IPS-20b (cell line): ENCODE measurements around the gene NEO1.
A peak's percentile ranks its signal among the peaks of the same experiment; 100 is the strongest.
"Not testable (repeated sequence)": the region's sequence is repeated elsewhere in the genome, so short reads cannot be mapped to it uniquely, and the experiment has no call there.

ENCODE experiments used
- H3K27ac ChIP-seq: one replicate; pipeline ENCODE4 v1.5.1; 2013; ENCODE audit warnings: low read length
- H3K27me3 ChIP-seq: 2 replicates; pipeline ENCODE4 v1.6.1; 2013; ENCODE audit warnings: mild to moderate bottlenecking, low read length, inconsistent platforms; ENCODE audit not compliant: insufficient read depth
- H3K36me3 ChIP-seq: 2 replicates; pipeline ENCODE4 v1.6.1; 2013; ENCODE audit warnings: low read depth, mild to moderate bottlenecking, inconsistent platforms, low read length, moderate library complexity; ENCODE audit not compliant: insufficient read depth
- H3K4me1 ChIP-seq: 2 replicates; pipeline ENCODE4 v1.6.1; 2013; ENCODE audit warnings: mild to moderate bottlenecking, control low read depth, inconsistent platforms, low read length, moderate library complexity; ENCODE audit not compliant: insufficient read depth
- H3K4me3 ChIP-seq: 2 replicates; pipeline ENCODE4 v1.5.1; 2013; ENCODE audit warnings: mild to moderate bottlenecking, low read length, inconsistent platforms
- H3K9ac ChIP-seq: 2 replicates; pipeline ENCODE4 v1.6.1; 2013; ENCODE audit warnings: low read depth, mild to moderate bottlenecking, inconsistent platforms, low read length, moderate library complexity
- H3K9me3 ChIP-seq: 2 replicates; pipeline ENCODE4 v1.6.1; 2013; ENCODE audit warnings: mild to moderate bottlenecking, low read depth, low read length, inconsistent platforms; ENCODE audit not compliant: insufficient read depth

The NEO1 gene

DNA sequence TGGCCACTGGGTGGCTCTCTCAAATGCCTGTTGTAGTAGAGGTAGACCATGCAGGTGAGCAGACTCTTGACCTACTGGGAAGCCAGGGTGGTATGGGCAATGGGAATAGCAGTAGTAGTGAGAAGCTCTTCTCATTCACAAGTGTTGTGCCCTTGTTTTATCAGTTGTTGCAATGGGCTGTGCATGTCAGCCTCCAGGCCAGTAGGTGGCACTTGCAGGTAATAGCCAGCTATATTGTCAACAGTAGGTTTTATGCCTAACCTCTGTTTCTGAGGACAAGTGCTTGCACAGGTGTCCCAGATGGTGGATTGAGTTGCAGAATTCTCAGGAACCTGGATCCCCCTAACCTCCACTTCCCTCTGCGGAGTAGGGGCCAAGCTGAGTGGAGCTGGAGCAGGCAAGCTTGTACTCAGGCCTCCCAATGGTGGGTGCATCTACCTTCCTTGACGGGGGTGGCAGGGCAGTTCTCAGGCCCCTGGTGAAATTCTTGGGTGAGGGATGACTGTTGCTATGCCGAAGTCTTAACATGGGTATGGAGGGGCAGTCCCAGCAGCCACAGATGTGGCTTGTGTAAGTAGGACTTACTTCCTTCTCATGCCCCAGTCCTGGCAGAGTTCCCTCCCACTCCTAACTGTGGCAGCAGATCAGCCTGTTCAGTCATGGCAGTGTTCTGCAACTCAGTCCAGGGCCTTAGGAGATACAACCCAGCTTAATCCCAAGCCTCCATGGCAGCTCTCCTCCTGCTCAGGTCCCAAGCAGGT lies 104.3 kb downstream of the NEO1 start:
- Histone ChIP-seq H3K4me1 (no peaks in the 10 kb centered on the region), H3K9ac (no peak overlapping the region), H3K27me3 (no peaks in the 10 kb centered on the region), H3K9me3 (no peaks in the 10 kb centered on the region), H3K36me3 (no peaks in the 10 kb centered on the region), H3K4me3 (no peak overlapping the region), H3K27ac (no peak overlapping the region)

DNA sequence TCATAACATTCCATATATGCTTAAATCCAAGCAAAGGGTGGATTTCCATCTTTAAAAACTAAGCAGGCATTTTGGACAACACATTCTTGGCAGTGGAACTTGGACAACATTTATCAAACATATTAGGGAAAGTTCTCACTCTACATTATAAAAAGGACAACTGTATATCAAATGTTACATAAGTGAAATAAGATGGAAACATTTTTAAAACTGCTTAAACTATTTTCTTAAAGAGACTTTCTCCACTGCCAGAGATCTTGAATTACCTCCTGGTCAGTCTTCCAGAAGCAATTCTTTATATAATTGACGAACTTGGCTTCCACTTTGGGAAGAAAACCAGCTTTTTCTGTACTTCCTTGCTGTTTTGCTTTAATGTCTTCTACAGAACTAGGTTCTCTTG lies 109.3 kb downstream of the NEO1 start:
- Histone ChIP-seq H3K9ac (no peak overlapping the region), H3K4me3 (no peak overlapping the region), H3K36me3 (peaks cover 16% of the 10 kb centered on the region; the same call in 1 of the 2 replicates), H3K27me3 (no peaks in the 10 kb centered on the region), H3K27ac (no peak overlapping the region), H3K9me3 (peaks cover 13% of the 10 kb centered on the region; the same call in 1 of the 2 replicates), H3K4me1 (no peaks in the 10 kb centered on the region)

DNA sequence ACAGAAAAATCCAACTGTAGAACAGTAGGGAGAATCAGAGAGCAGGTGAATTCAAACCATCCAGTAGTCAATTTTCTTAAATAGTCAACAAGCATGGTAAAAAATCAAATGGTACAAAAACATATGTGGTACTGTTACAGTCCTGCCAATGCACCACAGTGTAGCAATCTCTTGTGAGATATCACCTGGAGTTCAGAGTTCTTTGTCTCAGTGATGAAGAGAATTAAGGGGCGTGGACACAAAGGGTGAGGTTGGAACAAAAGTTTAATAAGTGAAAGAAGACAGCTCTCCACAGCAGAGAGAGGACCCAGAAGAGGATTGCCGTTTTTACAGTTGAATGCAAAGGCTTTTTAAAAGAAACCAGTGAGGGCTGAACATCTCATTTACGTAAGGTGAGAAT lies 113.2 kb downstream of the NEO1 start:
- H3K4me1 ChIP-seq: peaks cover 7% of the 10 kb centered on the region; the same call in 1 of the 2 replicates
- H3K27ac ChIP-seq: no peak overlapping the region
- no peak overlapping the region for H3K9ac ChIP-seq
- H3K36me3 ChIP-seq: peaks cover 17% of the 10 kb centered on the region; the same call in 1 of the 2 replicates
- no peaks in the 10 kb centered on the region for H3K27me3 ChIP-seq
- no peak overlapping the region for H3K4me3 ChIP-seq
- H3K9me3 ChIP-seq: peaks cover 14% of the 10 kb centered on the region; the same call in 1 of the 2 replicates

DNA sequence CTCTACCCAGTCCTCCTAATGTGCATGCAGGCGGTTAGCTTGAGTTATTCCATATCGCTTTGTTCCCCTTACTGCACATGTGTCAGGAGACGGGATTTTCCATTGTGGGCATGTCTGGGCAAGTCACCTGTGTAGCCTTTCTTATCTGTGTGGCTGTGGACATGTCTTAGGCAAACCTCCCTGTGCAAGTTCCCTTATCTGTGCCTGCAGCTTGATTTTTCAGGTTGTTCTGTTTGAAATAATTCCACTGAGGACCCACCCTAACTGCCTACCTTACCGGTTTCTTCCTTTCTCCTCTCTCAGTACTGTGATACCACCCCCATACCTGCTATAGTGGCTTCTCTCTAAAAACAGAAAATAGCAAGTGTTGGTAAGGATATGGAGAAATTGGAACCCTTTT lies 113.6 kb downstream of the NEO1 start:
- Histone ChIP-seq H3K9ac (no peak overlapping the region), H3K27ac (no peak overlapping the region), H3K4me3 (no peak overlapping the region), H3K4me1 (peaks cover 7% of the 10 kb centered on the region; the same call in 1 of the 2 replicates), H3K9me3 (peaks cover 14% of the 10 kb centered on the region; the same call in 1 of the 2 replicates), H3K27me3 (no peaks in the 10 kb centered on the region), H3K36me3 (peaks cover 17% of the 10 kb centered on the region; the same call in 1 of the 2 replicates)

DNA sequence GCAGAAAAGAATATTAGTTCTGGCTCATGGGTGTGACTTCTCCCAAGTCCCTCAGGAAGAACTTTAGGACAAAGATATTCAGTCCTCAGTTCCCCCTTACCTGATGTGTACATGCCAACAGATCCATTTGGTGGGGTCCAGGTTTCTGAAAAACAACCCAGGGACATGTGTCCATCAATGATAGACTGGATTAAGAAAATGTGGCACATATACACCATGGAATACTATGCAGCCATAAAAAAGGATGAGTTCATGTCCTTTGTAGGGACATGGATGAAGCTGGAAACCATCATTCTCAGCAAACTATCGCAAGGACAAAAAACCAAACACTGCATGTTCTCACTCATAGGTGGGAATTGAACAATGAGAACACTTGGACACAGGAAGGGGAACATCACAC lies 114.4 kb downstream of the NEO1 start:
- not testable (repeated sequence) for H3K27ac ChIP-seq, H3K9ac ChIP-seq, H3K4me3 ChIP-seq, H3K27me3 ChIP-seq, H3K4me1 ChIP-seq
- Histone ChIP-seq H3K9me3 (peaks cover 14% of the 10 kb centered on the region; the same call in 1 of the 2 replicates), H3K36me3 (peaks cover 17% of the 10 kb centered on the region; the same call in 1 of the 2 replicates)

DNA sequence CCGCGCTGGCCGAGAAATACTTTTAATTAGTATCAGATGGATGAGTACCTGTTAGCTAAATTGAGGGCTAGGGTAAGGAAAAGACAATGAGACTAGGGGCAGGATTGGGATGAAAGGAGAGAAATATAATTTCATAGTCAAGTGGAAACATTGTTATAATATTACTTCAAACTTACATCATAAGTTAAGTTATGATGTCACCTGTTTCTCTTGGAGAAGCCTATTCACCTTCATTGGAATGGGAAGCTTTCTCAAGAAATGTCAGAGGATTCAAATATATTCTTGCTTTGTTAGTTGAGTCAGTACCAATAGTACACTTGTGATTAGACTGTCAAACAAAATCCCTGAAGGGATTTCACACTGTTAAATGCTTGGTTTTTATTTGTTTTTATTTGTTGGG lies 116.2 kb downstream of the NEO1 start:
- H3K4me3 ChIP-seq: no peak overlapping the region

DNA sequence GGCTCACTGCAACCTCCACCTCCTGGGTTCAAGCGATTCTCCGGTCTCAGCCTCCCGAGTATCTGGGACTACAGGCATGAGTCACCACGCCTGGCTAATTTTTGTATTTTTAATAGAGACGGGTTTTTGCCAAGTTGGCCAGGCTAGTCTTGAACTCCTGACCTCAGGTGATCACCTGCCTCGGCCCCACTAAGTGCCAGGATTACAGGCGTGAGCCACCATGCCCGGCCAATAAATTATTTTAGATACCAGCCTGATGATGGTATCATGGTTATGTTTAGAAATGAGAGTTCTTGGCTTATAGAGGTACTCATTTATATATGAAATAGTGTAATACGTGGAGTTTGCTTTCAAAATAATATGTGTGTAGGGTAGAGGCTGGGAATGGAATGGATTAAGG lies 119.4 kb downstream of the NEO1 start:
- Histone ChIP-seq H3K27me3 (no peaks in the 10 kb centered on the region), H3K9me3 (no peaks in the 10 kb centered on the region; the same call in 1 of the 2 replicates), H3K27ac (no peak overlapping the region), H3K36me3 (peaks cover 5% of the 10 kb centered on the region; the same call in 1 of the 2 replicates), H3K4me1 (peaks cover 15% of the 10 kb centered on the region; the same call in 1 of the 2 replicates), H3K4me3 (no peak overlapping the region), H3K9ac (no peak overlapping the region)

More for the DNA sequence above, 116.2 kb downstream of the NEO1 start:
- H3K9ac ChIP-seq: no peak overlapping the region
- H3K9me3 ChIP-seq: peaks cover 14% of the 10 kb centered on the region; the same call in 1 of the 2 replicates
- H3K36me3 ChIP-seq: peaks cover 17% of the 10 kb centered on the region; the same call in 1 of the 2 replicates
- H3K4me1 ChIP-seq: peaks cover 7% of the 10 kb centered on the region; the same call in 1 of the 2 replicates
- no peak overlapping the region for H3K27ac ChIP-seq
- no peaks in the 10 kb centered on the region for H3K27me3 ChIP-seq

DNA sequence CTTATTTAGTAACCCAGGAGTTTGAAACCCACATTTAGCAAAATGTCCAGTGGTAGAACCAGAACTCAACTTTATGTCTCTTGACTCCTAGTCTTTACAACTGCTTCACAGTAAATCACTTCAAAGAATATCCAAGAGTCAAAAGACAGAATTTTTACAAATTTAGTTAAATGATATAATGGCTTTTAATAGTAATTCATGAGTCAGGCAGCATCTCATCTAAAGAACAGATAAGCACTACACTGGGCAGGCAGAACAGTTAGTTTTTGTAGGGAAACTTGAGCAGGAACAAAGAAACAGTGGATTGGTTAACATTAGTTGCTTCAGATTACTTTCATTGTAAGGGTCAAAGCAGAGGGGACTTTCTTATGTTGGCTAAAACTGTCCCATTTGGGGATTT lies 120.2 kb downstream of the NEO1 start:
- Histone ChIP-seq H3K4me1 (peaks cover 15% of the 10 kb centered on the region; the same call in 1 of the 2 replicates), H3K36me3 (peaks cover 7% of the 10 kb centered on the region; the same call in 1 of the 2 replicates)

DNA sequence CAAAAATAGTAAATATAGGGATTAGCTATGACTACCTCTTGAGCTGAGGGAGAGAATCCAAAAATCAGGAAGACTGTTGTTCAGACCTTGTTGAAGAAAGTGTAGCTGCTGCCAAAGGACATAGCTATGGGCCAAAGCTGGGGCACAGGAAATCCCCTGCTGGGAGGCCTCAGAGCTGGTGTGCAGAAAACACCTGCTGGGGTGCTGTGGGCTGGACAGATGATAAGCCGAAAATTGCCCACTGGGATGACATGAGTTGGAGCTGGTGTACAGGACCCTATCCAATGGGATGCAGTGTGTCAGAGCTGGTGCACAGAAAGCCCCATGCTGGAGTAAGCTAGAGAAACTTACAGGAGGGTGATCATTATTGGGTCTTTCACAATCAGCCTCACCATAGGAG lies 121.9 kb downstream of the NEO1 start:
- Histone ChIP-seq H3K9me3 (no peaks in the 10 kb centered on the region), H3K9ac (no peak overlapping the region), H3K4me3 (no peak overlapping the region), H3K27ac (no peak overlapping the region), H3K4me1 (peaks cover 14% of the 10 kb centered on the region; the same call in 1 of the 2 replicates), H3K36me3 (peaks cover 18% of the 10 kb centered on the region), H3K27me3 (no peaks in the 10 kb centered on the region)

More for the DNA sequence above, 120.2 kb downstream of the NEO1 start:
- Histone ChIP-seq H3K27ac (no peak overlapping the region), H3K4me3 (no peak overlapping the region), H3K27me3 (no peaks in the 10 kb centered on the region), H3K9ac (no peak overlapping the region), H3K9me3 (no peaks in the 10 kb centered on the region)

DNA sequence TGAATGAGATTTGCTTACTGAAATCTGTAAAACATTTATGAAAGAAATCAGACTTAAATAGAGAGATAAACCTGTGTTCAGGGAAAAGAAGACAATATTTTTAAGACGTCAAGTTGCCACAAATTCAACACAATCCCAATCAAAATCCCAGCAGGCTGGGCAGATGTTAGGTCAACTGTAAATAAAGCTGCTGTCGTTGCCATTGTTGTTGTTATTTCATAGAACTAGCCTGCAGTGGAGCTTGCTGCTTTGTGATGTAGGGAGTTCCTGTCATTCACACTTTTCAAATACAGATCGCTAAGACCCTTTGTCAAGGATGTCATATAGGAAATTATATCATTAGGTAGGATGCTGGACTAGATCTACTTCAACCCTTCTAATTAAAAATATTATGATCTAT lies 123.1 kb downstream of the NEO1 start:
- Histone ChIP-seq H3K4me1 (peaks cover 8% of the 10 kb centered on the region; the same call in 1 of the 2 replicates), H3K27ac (no peak overlapping the region), H3K27me3 (no peaks in the 10 kb centered on the region), H3K9ac (no peak overlapping the region), H3K9me3 (no peaks in the 10 kb centered on the region), H3K4me3 (no peak overlapping the region), H3K36me3 (peaks cover 22% of the 10 kb centered on the region)

DNA sequence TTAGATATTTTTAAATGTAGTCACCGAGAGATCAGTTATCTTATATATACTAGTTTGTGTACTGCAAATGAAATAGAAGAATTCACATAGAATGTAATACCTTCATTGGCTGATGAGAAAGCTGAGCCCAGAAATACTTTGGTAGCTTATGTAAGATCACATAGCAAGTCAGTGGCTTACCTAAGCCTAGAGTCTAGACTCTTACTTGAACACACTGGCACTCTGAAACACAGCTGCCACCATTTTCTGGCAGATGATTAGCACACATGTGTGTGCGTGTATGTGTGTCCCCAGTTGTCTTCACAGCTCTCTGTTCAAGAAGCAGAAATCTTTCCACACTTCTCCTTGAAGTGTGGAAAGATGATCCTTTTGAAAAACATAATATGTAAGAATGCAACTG lies 124.3 kb downstream of the NEO1 start:
- H3K27ac ChIP-seq: no peak overlapping the region
- peaks cover 32% of the 10 kb centered on the region for H3K36me3 ChIP-seq
- peaks cover 8% of the 10 kb centered on the region; the same call in 1 of the 2 replicates for H3K4me1 ChIP-seq
- H3K9ac ChIP-seq: no peak overlapping the region
- H3K4me3 ChIP-seq: no peak overlapping the region
- no peaks in the 10 kb centered on the region for H3K27me3 ChIP-seq
- peaks cover 10% of the 10 kb centered on the region for H3K9me3 ChIP-seq

DNA sequence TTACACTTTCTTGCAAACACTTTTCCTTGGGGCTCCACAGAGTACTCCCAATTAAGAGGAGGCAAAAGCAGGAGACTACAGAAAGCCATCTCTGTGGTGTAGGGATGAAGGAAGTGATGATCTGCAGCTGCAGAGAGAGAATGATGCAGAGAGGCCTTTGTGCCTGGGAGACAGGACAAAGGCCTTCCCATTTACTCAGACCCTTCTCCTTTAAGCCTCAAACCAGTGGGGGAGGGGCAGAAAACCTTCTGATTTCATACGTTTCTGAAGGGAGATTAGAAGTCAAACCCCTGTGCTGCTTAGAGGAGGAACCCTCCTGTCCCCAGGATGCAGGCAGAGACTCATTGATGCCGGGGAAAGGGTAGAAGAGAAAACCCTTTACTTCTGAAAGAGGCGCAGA lies 130.8 kb downstream of the NEO1 start:
- Histone ChIP-seq H3K4me1 (peaks cover 4% of the 10 kb centered on the region; the same call in 1 of the 2 replicates), H3K36me3 (peaks cover 31% of the 10 kb centered on the region), H3K9me3 (peaks cover 15% of the 10 kb centered on the region), H3K4me3 (no peak overlapping the region), H3K27ac (no peak overlapping the region), H3K9ac (0 out of 2 replicates have a peak overlapping the region, but pooled peaks have one; percentile 31), H3K27me3 (no peaks in the 10 kb centered on the region)
